Natural killer cell (primary cell): ENCODE results near the gene ASGR1. TPM values are rescaled to one million over a fixed set of nuclear protein-coding genes. Genes with fewer than 3 reads are reported as not detected.

Experiments used
- ATAC-seq, 3 donors: fragments of 150-1000 bp in 2 of 3; fragments of 200-7000 bp in 1 of 3; cut with Tn5 transposase; 1 replicate in 1 of 3; 2 replicates in 2 of 3; pipeline ENCODE4 v1.10.0; 2021; ENCODE audit warnings: mild to moderate bottlenecking in 2 of 3, moderate library complexity in 2 of 3
- DNase-seq, 2 donors: peaks; one replicate each; pipeline versions ENCODE4 v3.0.0 to v3.0.0-alpha.2; 2013 to 2021; ENCODE audit warnings: mixed read lengths in 1 of 2
- H3K27ac ChIP-seq: one replicate; pipeline ENCODE4 v1.5.1; 2013; ENCODE audit warnings: mild to moderate bottlenecking, low read length
- H3K27me3 ChIP-seq: one replicate; pipeline ENCODE4 v1.6.1; 2013; ENCODE audit warnings: low read length; ENCODE audit not compliant: control insufficient read depth, insufficient read depth
- H3K36me3 ChIP-seq: one replicate; pipeline ENCODE4 v1.6.1; 2013; ENCODE audit warnings: low read length; ENCODE audit not compliant: control insufficient read depth, insufficient read depth
- H3K4me1 ChIP-seq: one replicate; pipeline ENCODE4 v1.6.1; 2013; ENCODE audit warnings: low read length; ENCODE audit not compliant: control insufficient read depth, insufficient read depth
- H3K4me3 ChIP-seq: one replicate; pipeline ENCODE4 v1.5.1; 2013; ENCODE audit warnings: low read length
- H3K9me3 ChIP-seq: one replicate; pipeline ENCODE4 v1.6.1; 2013; ENCODE audit warnings: low read length; ENCODE audit not compliant: control insufficient read depth, insufficient read depth
- H3K27ac Mint-ChIP-seq, 2 donors: one replicate each; pipeline ENCODE4 v1.8.0; 2022; ENCODE audit warnings: mild to moderate bottlenecking in 2 of 2, mixed read lengths in 2 of 2, moderate library complexity in 1 of 2
- H3K27me3 Mint-ChIP-seq, 2 donors: one replicate each; pipeline ENCODE4 v1.8.0; 2022; ENCODE audit warnings: low read depth in 2 of 2, mixed read lengths in 2 of 2
- H3K36me3 Mint-ChIP-seq: one replicate; pipeline ENCODE4 v1.8.0; 2022; ENCODE audit warnings: mixed read lengths
- H3K4me1 Mint-ChIP-seq, 2 donors: one replicate each; pipeline ENCODE4 v1.8.0; 2022; ENCODE audit warnings: mixed read lengths in 2 of 2
- H3K4me3 Mint-ChIP-seq: one replicate; pipeline ENCODE4 v1.8.0; 2022; ENCODE audit warnings: mild to moderate bottlenecking, moderate library complexity, mixed read lengths
- H3K9me3 Mint-ChIP-seq, 2 donors: one replicate each; pipeline ENCODE4 v1.8.0; 2022; ENCODE audit warnings: mixed read lengths in 2 of 2
- CTCF ChIP-seq: fragments of 200-600 bp; IDR thresholded peaks from one replicate; pipeline ENCODE4 v1.8.0; 2022; ENCODE audit warnings: antibody characterized with exemption
- WGBS: methylation state at CpG from one replicate; pipeline ENCODE4 v1.1.7; 2013; ENCODE audit warnings: missing lambda C conversion rate; ENCODE audit not compliant: insufficient coverage; 5-methylcytosine and 5-hydroxymethylcytosine counted together
- intact Hi-C: fragments of 100-400 bp; cut with micrococcal nuclease; formaldehyde crosslinking; loops from one replicate; pipeline ENCODE4 v1.14.2; 2022
- total RNA-seq, 4 donors: library from RNA; stranded (reverse); fragments of 120-200 nt in 1 of 4; gene quantifications; one replicate each; pipeline versions ENCODE4 v1.2.3 to v1.2.4, GENCODE V29; 2013 to 2022

Gene ASGR1
- total RNA-seq, 3 donors from 2014 or later (not counting 1 experiment from before 2014, with no cell fraction given): 0.35 to 1.4 TPM; not detected in 1

- no peaks in the 10 kb centered on the region for H3K9me3 ChIP-seq
- H3K4me3 ChIP-seq: peak overlapping the region; percentile 77
- peaks cover 33% of the 10 kb centered on the region for H3K4me1 ChIP-seq
- 39% methylated on average over 11 of the region's 11 CpGs for WGBS
- peak overlapping the region; percentile 65 for H3K27ac ChIP-seq
- TF ChIP-seq CTCF: peak; percentile 23
- ATAC-seq (peak; percentile 37 to 63 (median 45)), DNase-seq (peak; percentile 41 to 80)
- H3K27me3 ChIP-seq: no peaks in the 10 kb centered on the region
- peaks cover 0 to 4% of the 10 kb centered on the region in 2 donors for H3K27me3 Mint-ChIP-seq
- H3K27ac Mint-ChIP-seq: peak overlapping the region; percentile 94 to 98
- H3K36me3 ChIP-seq: peaks cover 34% of the 10 kb centered on the region
- no peaks in the 10 kb centered on the region for H3K9me3 Mint-ChIP-seq
- intact Hi-C loops: no loop called here
- H3K36me3 Mint-ChIP-seq: no peaks in the 10 kb centered on the region
- H3K4me3 Mint-ChIP-seq: peak overlapping the region; percentile 98
- H3K4me1 Mint-ChIP-seq: peaks cover 19 to 47% of the 10 kb centered on the region in 2 donors
Observed at GRCh38 chr17:7220593-7221277, 41.6 kb upstream of the ASGR1 start.

GRCh38 chr17:7219812-7220592 is 40.8 kb upstream of the ASGR1 start, which contains the start of the genes ACADVL and DLG4:
ACADVL (plus strand) TSS chr17:7219938; CDS start chr17:7219985, 47 bp downstream.
DLG4 (minus strand) TSS chr17:7219836.
- Mint-ChIP-seq H3K27me3 (peaks cover 0 to 4% of the 10 kb centered on the region in 2 donors), H3K27ac (peak within 1 kb of the TSS; percentile 94 to 98), H3K36me3 (no peaks in the 10 kb centered on the region), H3K9me3 (no peaks in the 10 kb centered on the region), H3K4me1 (peaks cover 19 to 49% of the 10 kb centered on the region in 2 donors), H3K4me3 (peak within 1 kb of the TSS; percentile 98)
- TF ChIP-seq CTCF: no peak
- Histone ChIP-seq H3K4me1 (peaks cover 39% of the 10 kb centered on the region), H3K4me3 (peak within 1 kb of the TSS; percentile 77), H3K27me3 (no peaks in the 10 kb centered on the region), H3K9me3 (no peaks in the 10 kb centered on the region), H3K27ac (peak within 1 kb of the TSS; percentile 65), H3K36me3 (peaks cover 26% of the 10 kb centered on the region)
- intact Hi-C loops: loop anchor here (5.0 to 10.0 kb wide), 2 partner anchors 32 to 465 kb away; partner anchors contain the start of genes CTDNEP1, ELP5, TP53 and WRAP53
- DNase-seq (peak; percentile 77 to 84), ATAC-seq (peak; percentile 83 to 88 (median 83))
- WGBS: under 1% methylated on average over 63 of the region's 63 CpGs

- peak overlapping the region; percentile 65 for H3K27ac ChIP-seq
- Mint-ChIP-seq H3K4me1 (peaks cover 25 to 56% of the 10 kb centered on the region in 2 donors), H3K4me3 (peak overlapping the region; percentile 98), H3K9me3 (no peaks in the 10 kb centered on the region), H3K27me3 (peaks cover 0 to 7% of the 10 kb centered on the region in 2 donors), H3K36me3 (no peaks in the 10 kb centered on the region), H3K27ac (peak overlapping the region; percentile 94 to 98)
- DNase-seq (no peak), ATAC-seq (no peak)
- intact Hi-C loops: loop anchor here (5.0 to 10.0 kb wide), 2 partner anchors 33 to 465 kb away; partner anchors contain the start of genes CTDNEP1, ELP5, TP53 and WRAP53
- peak overlapping the region; percentile 77 for H3K4me3 ChIP-seq
- no peaks in the 10 kb centered on the region for H3K9me3 ChIP-seq
- H3K4me1 ChIP-seq: peaks cover 46% of the 10 kb centered on the region
- TF ChIP-seq CTCF: no peak
- 18% methylated on average over 12 of the region's 12 CpGs for WGBS
- H3K36me3 ChIP-seq: peaks cover 22% of the 10 kb centered on the region
- H3K27me3 ChIP-seq: no peaks in the 10 kb centered on the region
Observed at GRCh38 chr17:7219229-7219811, 40.1 kb upstream of the ASGR1 start.
